IPS DF 6.9 (cell line): Measurements from ENCODE around the gene TIMP2.

ENCODE experiments used
- DNase-seq: peaks from one replicate; pipeline ENCODE4 v3.0.0-alpha.2; 2013; ENCODE audit warnings: low read depth, low spot score
- H3K27ac ChIP-seq: one replicate; pipeline ENCODE4 v1.5.1; 2013; ENCODE audit warnings: low read length, control low read depth
- H3K27me3 ChIP-seq: 2 replicates; pipeline ENCODE4 v1.6.1; 2013; ENCODE audit warnings: mild to moderate bottlenecking, low read length; ENCODE audit not compliant: control insufficient read depth, insufficient read depth
- H3K36me3 ChIP-seq: 2 replicates; pipeline ENCODE4 v1.6.1; 2013; ENCODE audit warnings: low read length; ENCODE audit not compliant: control insufficient read depth, insufficient read depth
- H3K4me1 ChIP-seq: 2 replicates; pipeline ENCODE4 v1.6.1; 2013; ENCODE audit warnings: low read length; ENCODE audit not compliant: control insufficient read depth, insufficient read depth
- H3K4me3 ChIP-seq: 2 replicates; pipeline ENCODE4 v1.5.1; 2013; ENCODE audit warnings: mild to moderate bottlenecking, low read length
- H3K9me3 ChIP-seq: 2 replicates; pipeline ENCODE4 v1.6.1; 2013; ENCODE audit warnings: low read length, inconsistent platforms; ENCODE audit not compliant: control insufficient read depth, insufficient read depth
- WGBS: extraction: QIAGEN DNeasy Blood & Tissue Kit; methylation state at CpG from one replicate; pipeline ENCODE4 v1.1.7; 2013; ENCODE audit warnings: mixed read lengths, missing lambda C conversion rate; ENCODE audit not compliant: insufficient read length, insufficient coverage; 5-methylcytosine and 5-hydroxymethylcytosine counted together

TIMP2 gene

DNA sequence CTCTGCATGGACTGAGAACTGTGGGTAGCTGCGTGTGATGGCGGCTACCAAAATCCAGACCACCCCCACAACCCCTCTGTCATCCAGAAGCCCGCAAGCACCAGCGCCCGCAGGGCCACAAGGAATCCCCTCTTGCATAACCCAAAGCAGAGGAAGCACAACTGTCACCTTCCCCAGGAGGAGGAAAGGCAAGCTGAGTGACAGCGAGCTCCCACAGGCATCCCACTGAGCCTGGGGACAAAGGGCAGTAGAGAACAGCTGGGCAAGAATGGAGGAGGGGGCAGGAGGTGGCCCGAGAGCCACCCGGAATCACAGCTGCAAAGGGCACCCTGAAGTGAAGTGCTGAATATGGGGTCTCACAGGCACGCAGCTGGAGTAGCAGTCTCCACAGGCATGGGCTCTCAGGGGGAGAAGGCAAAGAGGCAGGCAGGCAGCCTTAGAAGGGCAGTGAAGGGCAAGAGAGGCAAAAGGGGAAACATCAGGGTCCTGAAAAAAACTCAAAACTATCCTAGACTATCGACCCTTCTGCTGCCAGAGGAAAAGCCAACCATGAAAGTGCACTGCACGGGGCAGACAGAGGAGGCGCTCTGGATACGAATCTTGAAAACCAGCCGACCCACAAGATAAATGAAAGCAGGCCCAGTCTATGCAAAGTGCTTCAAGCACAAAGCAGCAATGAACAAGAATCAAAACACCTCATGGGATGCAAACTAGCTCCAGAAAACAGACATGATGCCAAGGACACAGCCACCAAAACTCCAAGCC, 101.7 kb downstream of the TIMP2 start:
- WGBS, result no CpG with 5 or more reads among the region's 14 CpGs

DNA sequence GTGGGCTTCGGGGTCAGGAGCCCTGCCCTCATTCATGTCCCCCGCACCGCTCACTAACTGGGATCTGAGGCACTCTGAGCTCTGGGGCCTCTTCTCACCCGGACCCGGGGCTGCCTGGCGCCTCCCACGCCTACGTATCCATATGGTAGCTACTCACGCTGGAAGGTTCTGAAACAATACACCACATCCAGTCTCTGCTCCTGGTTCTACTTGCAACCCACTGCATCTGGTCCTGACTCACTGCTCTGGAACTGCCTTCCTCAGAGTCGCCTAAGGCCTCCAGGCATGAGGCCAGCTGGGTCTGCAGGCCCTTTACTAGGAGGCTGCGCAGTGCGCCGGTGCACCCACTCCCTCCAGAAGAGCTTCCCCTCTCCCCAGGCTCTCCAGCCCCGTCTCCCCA, 102.6 kb downstream of the TIMP2 start:
- DNase-seq, result no peak

More for the DNA sequence above, 101.7 kb downstream of the TIMP2 start:
- DNase-seq, result no peak
- no peak overlapping the region for H3K4me3 ChIP-seq
- no peak overlapping the region for H3K27ac ChIP-seq
- H3K36me3 ChIP-seq, result peaks cover 58% of the 10 kb centered on the region
- no peaks in the 10 kb centered on the region for H3K9me3 ChIP-seq
- no peaks in the 10 kb centered on the region for H3K4me1 ChIP-seq
- H3K27me3 ChIP-seq, result no peaks in the 10 kb centered on the region

DNA sequence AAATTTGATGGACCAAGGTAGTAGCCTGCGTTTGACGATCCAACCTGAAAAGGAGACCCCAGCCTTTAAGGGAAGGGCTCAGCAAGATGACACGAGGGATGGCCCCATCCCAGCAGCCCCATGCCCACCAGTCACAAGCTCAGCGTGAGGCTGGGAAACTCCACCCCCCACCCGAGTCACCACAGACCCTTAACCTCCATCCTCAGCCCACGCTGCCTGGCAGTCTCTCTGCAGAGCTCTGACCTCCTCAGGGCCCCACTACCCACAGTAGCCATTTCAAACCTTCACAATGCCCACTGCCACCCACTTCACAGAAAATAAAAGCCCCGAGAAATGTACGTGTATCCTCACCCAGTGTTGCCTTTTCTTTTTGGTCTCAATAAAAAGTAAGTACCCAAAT, 103.2 kb downstream of the TIMP2 start:
- Histone ChIP-seq H3K9me3 (no peaks in the 10 kb centered on the region), H3K27me3 (no peaks in the 10 kb centered on the region), H3K4me1 (no peaks in the 10 kb centered on the region), H3K36me3 (peaks cover 60% of the 10 kb centered on the region), H3K4me3 (no peak overlapping the region), H3K27ac (no peak overlapping the region)
- DNase-seq, result no peak
- no CpG with 5 or more reads among the region's 8 CpGs for WGBS

More for the DNA sequence above, 102.6 kb downstream of the TIMP2 start:
- Histone ChIP-seq H3K9me3 (no peaks in the 10 kb centered on the region), H3K36me3 (peaks cover 59% of the 10 kb centered on the region), H3K4me3 (no peak overlapping the region), H3K27ac (no peak overlapping the region), H3K27me3 (no peaks in the 10 kb centered on the region), H3K4me1 (no peaks in the 10 kb centered on the region)
- WGBS, result no CpG with 5 or more reads among the region's 14 CpGs

- no peak overlapping the region for H3K4me3 ChIP-seq
- no peaks in the 10 kb centered on the region for H3K4me1 ChIP-seq
- no peak overlapping the region for H3K27ac ChIP-seq
- no peaks in the 10 kb centered on the region for H3K9me3 ChIP-seq
- no CpG with 5 or more reads among the region's 13 CpGs for WGBS
- H3K36me3 ChIP-seq, result peaks cover 59% of the 10 kb centered on the region
- no peak for DNase-seq
- no peaks in the 10 kb centered on the region for H3K27me3 ChIP-seq
Observed at GRCh38 chr17:78820841-78821240, 104.3 kb downstream of the TIMP2 start.

- no peaks in the 10 kb centered on the region for H3K4me1 ChIP-seq
- H3K36me3 ChIP-seq, result peaks cover 62% of the 10 kb centered on the region
- WGBS, result no CpG with 5 or more reads among the region's 18 CpGs
- no peak overlapping the region for H3K4me3 ChIP-seq
- no peak overlapping the region for H3K27ac ChIP-seq
- no peak for DNase-seq
- H3K9me3 ChIP-seq, result no peaks in the 10 kb centered on the region
- H3K27me3 ChIP-seq, result no peaks in the 10 kb centered on the region
Observed at GRCh38 chr17:78819806-78820792, 105.1 kb downstream of the TIMP2 start.

GRCh38 chr17:78819402-78819801, 105.8 kb downstream of the TIMP2 start:
- DNase-seq, result no peak
- no peak overlapping the region for H3K27ac ChIP-seq
- H3K36me3 ChIP-seq, result peaks cover 60% of the 10 kb centered on the region
- H3K4me3 ChIP-seq, result no peak overlapping the region
- H3K27me3 ChIP-seq, result no peaks in the 10 kb centered on the region
- H3K4me1 ChIP-seq, result no peaks in the 10 kb centered on the region
- WGBS, result no CpG with 5 or more reads among the region's 8 CpGs
- no peaks in the 10 kb centered on the region for H3K9me3 ChIP-seq

GRCh38 chr17:78818932-78819331, 106.3 kb downstream of the TIMP2 start:
- Histone ChIP-seq H3K27ac (no peak overlapping the region), H3K9me3 (no peaks in the 10 kb centered on the region), H3K4me3 (no peak overlapping the region), H3K27me3 (no peaks in the 10 kb centered on the region), H3K4me1 (no peaks in the 10 kb centered on the region), H3K36me3 (peaks cover 60% of the 10 kb centered on the region)
- WGBS, result no CpG with 5 or more reads among the region's 6 CpGs
- DNase-seq, result no peak

DNA sequence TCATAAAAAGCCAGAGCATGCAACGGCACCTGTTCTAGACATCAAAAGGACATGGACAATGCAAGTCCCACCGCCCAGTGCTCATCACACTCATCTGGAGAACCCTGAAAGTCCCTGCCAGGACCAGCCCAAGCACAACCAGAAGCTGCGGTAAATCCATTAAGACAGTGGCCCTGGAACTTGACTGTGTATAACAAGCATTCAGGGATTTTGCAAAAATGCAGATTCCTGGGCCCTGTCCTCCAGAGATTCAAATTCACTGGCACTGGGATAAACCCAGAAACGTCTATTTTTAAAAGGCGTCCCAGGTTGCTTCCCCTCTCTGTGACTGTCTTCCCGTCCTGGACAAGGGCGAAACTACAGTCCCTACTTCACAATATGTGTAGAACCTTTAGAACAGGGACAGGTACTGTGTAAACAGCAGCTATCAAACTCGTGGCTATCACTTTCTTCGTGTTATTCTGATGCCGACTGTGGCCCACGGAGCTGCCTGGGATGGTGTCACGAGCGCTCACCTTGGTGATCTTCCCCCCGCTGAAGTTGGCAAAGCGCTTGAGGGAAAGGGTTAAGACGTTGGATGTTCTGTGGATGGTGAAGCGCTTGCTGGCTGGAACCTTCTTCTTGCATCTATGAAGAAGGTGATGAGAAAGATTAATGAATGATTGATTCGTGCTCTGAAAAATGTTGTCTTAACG, 106.9 kb downstream of the TIMP2 start:
- H3K4me3 ChIP-seq, result no peak overlapping the region
- no CpG with 5 or more reads among the region's 19 CpGs for WGBS
- no peaks in the 10 kb centered on the region for H3K4me1 ChIP-seq
- no peak for DNase-seq
- no peaks in the 10 kb centered on the region for H3K27me3 ChIP-seq
- H3K36me3 ChIP-seq, result peaks cover 58% of the 10 kb centered on the region
- H3K27ac ChIP-seq, result no peak overlapping the region
- H3K9me3 ChIP-seq, result no peaks in the 10 kb centered on the region

GRCh38 chr17:78817123-78817522, 108.1 kb downstream of the TIMP2 start:
- Histone ChIP-seq H3K9me3 (no peaks in the 10 kb centered on the region), H3K27ac (no peak overlapping the region), H3K36me3 (peaks cover 56% of the 10 kb centered on the region), H3K4me3 (no peak overlapping the region), H3K27me3 (no peaks in the 10 kb centered on the region), H3K4me1 (no peaks in the 10 kb centered on the region)
- no CpG with 5 or more reads among the region's 6 CpGs for WGBS
- no peak for DNase-seq

- Histone ChIP-seq H3K36me3 (peaks cover 47% of the 10 kb centered on the region), H3K27ac (no peak overlapping the region), H3K9me3 (no peaks in the 10 kb centered on the region), H3K4me1 (no peaks in the 10 kb centered on the region), H3K27me3 (no peaks in the 10 kb centered on the region), H3K4me3 (no peak overlapping the region)
- WGBS, result no CpG with 5 or more reads among the region's 7 CpGs
- DNase-seq, result no peak
Observed at GRCh38 chr17:78815696-78816095, 109.5 kb downstream of the TIMP2 start.
